ENCODE data around the gene LANCL2.

LANCL2 gene

GRCh38 chr7:55437375-55437774 is 72.2 kb downstream of the LANCL2 start:
- no peak for DNase-seq (ENCODE audit: low read depth, low spot score)

GRCh38 chr7:55438085-55438756 is 73.1 kb downstream of the LANCL2 start:
- DNase-seq (ENCODE audit: low read depth, low spot score) = no peak

GRCh38 chr7:55438757-55439525 is 73.8 kb downstream of the LANCL2 start:
- no peak for DNase-seq (ENCODE audit: low read depth, low spot score)

GRCh38 chr7:55439627-55440026 is 74.5 kb downstream of the LANCL2 start:
- DNase-seq (ENCODE audit: low read depth, low spot score) = no peak

GRCh38 chr7:55440040-55440690 is 75.0 kb downstream of the LANCL2 start:
- no peak for DNase-seq (ENCODE audit: low read depth, low spot score)

- DNase-seq (ENCODE audit: low read depth, low spot score) = no peak
Observed at GRCh38 chr7:55441002-55441401, 75.9 kb downstream of the LANCL2 start.

GRCh38 chr7:55441774-55442522 is 76.8 kb downstream of the LANCL2 start:
- no peak for DNase-seq (ENCODE audit: low read depth, low spot score)

GRCh38 chr7:55444786-55445185 is 79.6 kb downstream of the LANCL2 start:
- DNase-seq (ENCODE audit: low read depth, low spot score) = no peak

- no peak for DNase-seq (ENCODE audit: low read depth, low spot score)
Observed at GRCh38 chr7:55448526-55448925, 83.4 kb downstream of the LANCL2 start.

- no peak for DNase-seq (ENCODE audit: low read depth, low spot score)
Observed at GRCh38 chr7:55449205-55449991, 84.3 kb downstream of the LANCL2 start.

- DNase-seq (ENCODE audit: low read depth, low spot score) = no peak
Observed at GRCh38 chr7:55449992-55450535, 84.9 kb downstream of the LANCL2 start.

GRCh38 chr7:55452971-55453370 is 87.8 kb downstream of the LANCL2 start:
- no peak for DNase-seq (ENCODE audit: low read depth, low spot score)

- DNase-seq (ENCODE audit: low read depth, low spot score) = no peak
Observed at GRCh38 chr7:55457801-55458200, 92.7 kb downstream of the LANCL2 start.

- DNase-seq (ENCODE audit: low read depth, low spot score) = no peak
Observed at GRCh38 chr7:55458351-55458750, 93.2 kb downstream of the LANCL2 start.

- no peak for DNase-seq (ENCODE audit: low read depth, low spot score)
Observed at GRCh38 chr7:55463686-55464262, 98.6 kb downstream of the LANCL2 start.

GRCh38 chr7:55464422-55464821 is 99.3 kb downstream of the LANCL2 start:
- no peak for DNase-seq (ENCODE audit: low read depth, low spot score)

- DNase-seq (ENCODE audit: low read depth, low spot score) = no peak
Observed at GRCh38 chr7:55465691-55466090, 100.6 kb downstream of the LANCL2 start.

- no peak for DNase-seq (ENCODE audit: low read depth, low spot score)
Observed at GRCh38 chr7:55467047-55467593, 102.0 kb downstream of the LANCL2 start.

- no peak for DNase-seq (ENCODE audit: low read depth, low spot score)
Observed at GRCh38 chr7:55468495-55468894, 103.4 kb downstream of the LANCL2 start.

- DNase-seq (ENCODE audit: low read depth, low spot score) = no peak
Observed at GRCh38 chr7:55469271-55469681, 104.1 kb downstream of the LANCL2 start.

Measured in iPS DF 19.7 (cell line).